Right renal pelvis (tissue), 4 donors: ENCODE measurements around the gene ANKRD40CL. TPM values are rescaled to one million over a fixed set of nuclear protein-coding genes. Genes with fewer than 3 reads are reported as not detected.
"Not testable (repeated sequence)": the region's sequence is repeated elsewhere in the genome, so short reads cannot be mapped to it uniquely, and the experiment has no call there.

Source experiments
- DNase-seq, 4 donors: peaks; one replicate each; pipeline ENCODE4 v3.0.0-alpha.2; 2013; ENCODE audit warnings: low read depth in 4 of 4, low spot score in 3 of 4, missing footprints in 1 of 4
- polyA plus RNA-seq, 4 donors: library from polyadenylated mRNA; unstranded; fragments of 120-200 nt; gene quantifications; one replicate each; pipeline ENCODE4 v1.2.1, GENCODE V29; 2013; ENCODE audit not compliant: insufficient read length in 4 of 4

The ANKRD40CL gene, protein sequence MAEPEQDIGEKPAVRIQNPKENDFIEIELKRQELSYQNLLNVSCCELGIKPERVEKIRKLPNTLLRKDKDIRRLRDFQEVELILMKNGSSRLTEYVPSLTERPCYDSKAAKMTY
- under 1 TPM in 3 of 4 donors, not detected in 1; 0.17 to 0.37 (median 0.18) TPM for polyA plus RNA-seq

DNA sequence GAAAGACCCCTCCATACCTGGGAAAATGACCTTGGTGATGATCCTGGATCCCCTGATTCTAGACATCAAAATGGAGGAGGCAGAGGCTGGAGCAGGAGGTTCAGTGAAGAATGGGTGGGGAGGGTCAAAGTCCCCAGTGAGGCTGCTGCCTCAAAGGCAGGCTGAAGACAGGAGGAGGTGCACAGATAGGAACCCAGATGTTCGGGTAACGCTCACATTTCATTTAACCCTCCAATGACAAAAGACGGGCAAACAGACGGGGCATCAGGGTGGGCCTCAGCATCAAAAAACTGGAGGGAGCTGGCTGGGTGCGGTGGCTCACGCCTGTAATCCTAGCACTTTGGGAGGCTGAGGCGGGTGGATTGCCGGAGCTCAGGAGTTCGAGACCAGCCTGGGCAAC lies at the start of gene ANKRD40CL:
Gene ANKRD40CL, minus strand, starts transcription at position 73 of the 400 bp plus-strand sequence. CDS start 605 bp downstream, outside the sequence.
- no peak for DNase-seq

DNA sequence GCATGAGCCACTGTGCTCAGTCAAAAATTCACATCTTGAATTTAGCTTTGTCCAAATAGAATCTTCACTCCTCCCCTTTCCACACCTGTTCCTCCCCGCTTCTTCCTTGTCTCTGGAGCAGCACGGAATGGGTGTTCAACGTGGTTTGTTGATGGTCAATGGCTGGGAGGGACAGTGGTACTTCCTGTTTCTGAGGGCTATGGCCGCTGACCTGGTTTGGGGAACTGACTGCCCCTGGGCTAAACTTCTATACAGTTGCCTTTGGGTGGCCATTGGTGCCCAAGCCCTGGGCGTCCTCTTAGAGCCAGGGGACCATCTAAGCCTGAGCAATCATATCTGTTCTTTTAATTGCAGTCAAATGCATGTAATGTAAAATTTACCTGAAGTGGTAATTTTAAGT lies 49.0 kb upstream of the ANKRD40CL start:
- no peak for DNase-seq

DNA sequence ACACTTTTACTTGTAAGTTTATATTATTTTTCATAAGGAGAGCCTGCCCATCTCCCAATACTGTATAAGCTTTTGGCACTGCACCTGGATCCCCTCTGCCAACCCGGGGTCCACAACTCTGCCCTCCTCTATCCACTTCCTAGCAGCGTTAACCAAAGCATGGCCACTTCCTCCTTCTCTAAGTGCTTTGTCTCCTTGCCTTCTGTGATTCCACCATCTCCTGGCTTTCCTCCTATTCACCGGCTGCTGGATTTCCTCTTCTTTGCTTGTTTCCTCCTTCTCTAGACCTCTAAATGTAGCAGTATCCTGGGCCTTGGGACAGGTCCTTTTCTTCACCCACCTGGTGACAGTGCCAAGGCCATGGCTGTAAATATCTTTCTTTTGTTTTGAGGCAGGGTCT lies 48.1 kb upstream of the ANKRD40CL start:
- DNase-seq: no peak

DNA sequence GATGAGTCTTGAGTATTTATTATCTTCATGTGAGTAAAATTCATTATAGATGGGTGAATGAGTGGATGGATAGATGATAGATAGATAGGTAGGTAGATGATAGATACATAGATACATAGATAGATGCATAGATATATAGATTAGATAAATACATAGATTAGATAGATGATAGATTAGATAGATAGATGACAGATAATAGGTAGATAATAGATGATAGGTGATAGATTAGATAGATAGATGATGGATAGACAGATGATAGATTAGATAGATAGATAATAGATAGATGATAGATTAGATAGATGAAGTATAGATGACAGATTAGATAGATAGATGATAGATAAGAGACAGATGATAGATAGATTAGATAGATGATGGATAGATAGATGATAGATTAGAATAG lies 46.3 kb upstream of the ANKRD40CL start:
- no peak for DNase-seq

DNA sequence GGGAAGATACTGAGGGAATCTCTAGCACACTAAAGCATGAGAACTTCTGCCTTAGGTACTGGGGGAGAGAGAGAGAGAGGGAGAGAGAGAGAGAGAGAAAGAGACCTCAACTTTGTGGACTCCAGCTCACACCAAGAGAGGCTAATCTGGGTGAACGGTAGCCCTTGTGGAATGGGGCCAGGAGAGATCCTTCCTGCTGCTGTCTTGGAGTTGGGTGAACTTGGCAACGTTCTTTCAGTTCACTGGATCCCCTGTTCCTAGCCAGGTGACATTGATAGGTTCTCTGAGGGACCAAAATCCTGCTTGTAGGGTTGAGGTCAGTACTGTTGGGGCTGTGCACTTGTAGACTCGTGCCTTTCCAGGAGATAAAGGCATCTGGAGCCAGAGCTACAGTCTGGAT lies 41.6 kb upstream of the ANKRD40CL start:
- DNase-seq: no peak

DNA sequence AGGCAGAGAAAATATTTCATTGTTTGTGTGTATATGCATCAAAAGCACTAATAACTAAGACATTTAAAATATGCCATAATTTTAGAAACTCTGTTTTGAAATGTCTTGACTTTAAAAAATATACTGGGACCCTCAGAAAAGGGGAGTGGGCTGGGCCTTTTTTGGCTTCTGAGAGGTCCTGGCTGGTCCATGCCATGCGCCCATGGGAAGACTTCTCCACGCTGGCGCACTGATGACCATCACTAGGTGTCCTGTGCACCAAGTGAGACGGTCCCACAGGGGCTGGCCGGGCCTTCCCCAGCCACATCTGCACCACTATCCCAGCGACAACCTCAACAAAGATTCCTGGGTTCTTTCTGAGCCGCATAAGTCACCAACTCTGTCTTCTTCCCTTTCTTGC lies 41.1 kb upstream of the ANKRD40CL start:
- DNase-seq: no peak

DNA sequence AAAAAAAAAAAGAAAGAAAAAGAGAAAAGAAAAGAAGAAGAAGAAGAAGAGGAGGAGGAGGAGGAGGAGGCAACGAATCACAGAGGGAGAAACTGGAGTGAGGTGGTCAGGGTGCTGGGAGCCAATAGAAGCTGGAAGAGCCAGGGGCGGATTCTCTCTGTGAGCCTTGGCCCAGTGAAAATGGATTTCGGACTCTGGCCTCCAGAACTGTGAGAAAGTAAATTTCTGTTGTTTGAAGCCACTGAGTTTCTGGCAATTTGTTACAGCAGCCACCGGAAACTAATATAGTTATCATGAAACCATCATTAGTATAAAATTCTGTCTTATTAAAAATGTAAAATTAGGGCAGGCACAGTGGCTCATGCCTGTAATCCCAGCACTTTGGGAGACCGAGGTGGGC lies 40.4 kb upstream of the ANKRD40CL start:
- no peak for DNase-seq

DNA sequence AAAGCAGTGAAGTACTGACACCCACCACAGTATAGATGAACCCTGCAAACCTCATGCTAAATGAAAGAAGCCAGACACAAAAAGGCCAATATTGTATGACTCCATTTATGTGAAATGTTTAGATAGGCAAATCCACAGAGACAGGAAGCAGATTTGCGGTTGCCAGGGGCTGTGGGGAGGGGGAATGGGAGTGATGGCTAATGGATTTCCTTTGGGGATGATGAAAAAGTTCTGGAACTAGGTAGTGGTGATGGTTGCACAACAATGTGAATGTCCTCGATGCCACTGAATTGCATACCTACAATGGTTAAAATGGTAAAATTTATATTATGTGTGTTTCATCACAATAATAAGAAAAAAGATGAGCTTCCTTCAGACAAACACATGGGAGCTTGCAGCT lies 39.7 kb upstream of the ANKRD40CL start:
- no peak for DNase-seq

DNA sequence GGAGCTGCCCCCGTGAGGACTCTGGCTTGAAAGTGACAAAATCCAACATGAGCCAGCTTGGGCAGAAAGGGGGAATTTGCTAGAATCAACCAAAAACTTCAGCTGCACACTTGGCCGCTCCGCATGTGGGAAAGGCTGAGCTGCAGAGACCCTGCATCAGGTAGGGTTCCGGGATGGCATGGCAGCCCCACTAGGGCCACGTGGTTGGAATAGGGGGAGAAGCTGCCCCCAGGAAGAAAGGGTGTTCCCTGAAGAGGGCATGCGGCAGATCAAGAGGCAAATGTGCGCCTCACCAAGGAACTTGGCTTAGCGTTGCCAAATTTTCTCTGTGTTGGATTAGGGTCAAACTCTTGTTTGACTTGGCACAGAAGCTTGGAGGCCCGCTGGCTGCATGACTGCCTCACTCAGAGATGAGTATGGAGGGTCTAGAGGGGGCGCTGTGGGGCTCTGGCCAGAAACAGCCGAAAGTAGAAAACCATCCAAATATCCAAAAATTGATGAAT lies 38.9 kb upstream of the ANKRD40CL start:
- DNase-seq: no peak

DNA sequence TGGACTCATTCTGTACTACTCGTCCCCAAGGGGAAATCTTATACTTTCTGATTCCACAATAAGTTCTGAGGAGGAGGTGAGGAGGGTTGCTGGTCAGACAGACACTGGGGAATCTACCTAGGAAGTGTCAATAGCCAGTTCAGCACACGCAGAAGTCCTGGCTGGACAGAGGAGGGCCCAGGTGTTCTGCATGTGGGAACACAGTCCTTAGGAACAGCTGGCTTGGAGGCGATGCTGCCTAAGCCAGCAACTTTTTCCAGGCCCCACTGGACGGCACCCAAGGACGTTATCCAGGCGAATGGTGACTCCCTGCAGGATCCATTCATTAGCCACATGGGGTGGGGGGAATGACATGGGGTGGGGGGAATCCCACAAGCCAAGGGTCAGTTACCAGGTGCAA lies 38.2 kb upstream of the ANKRD40CL start:
- no peak for DNase-seq

DNA sequence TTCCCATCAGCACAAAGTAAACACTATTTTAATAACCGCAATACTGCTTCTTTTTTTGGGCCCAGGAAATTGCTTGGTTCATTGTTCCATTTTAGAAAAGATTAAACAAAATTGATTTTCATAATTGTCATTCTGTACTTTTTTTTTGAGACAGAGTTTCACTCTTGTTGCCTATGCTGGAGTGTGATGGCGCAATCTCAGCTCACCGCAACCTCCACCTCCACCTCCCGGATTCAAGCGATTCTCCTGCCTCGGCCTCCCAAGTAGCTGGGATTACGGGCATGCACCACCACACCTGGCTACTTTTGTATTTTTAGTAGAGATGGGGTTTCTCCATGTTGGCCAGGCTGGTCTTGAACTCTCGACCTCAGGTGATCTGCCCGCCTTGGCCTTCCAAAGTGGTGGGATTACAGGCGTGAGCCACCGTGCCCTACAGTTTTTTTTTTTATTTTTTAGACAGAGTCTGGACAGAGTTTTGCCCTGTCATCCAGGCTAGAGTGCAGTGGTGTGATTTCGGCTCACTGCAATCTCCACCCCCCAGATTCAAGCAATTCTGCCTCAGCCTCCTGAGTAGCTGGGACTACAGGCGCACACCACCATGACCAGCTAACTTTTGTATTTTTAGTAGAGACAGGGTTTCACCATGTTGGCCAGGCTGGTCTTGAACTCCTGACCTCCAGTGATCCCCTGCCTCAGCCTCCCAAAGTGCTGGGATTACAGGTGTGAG lies 37.6 kb upstream of the ANKRD40CL start:
- DNase-seq: not testable (repeated sequence)

DNA sequence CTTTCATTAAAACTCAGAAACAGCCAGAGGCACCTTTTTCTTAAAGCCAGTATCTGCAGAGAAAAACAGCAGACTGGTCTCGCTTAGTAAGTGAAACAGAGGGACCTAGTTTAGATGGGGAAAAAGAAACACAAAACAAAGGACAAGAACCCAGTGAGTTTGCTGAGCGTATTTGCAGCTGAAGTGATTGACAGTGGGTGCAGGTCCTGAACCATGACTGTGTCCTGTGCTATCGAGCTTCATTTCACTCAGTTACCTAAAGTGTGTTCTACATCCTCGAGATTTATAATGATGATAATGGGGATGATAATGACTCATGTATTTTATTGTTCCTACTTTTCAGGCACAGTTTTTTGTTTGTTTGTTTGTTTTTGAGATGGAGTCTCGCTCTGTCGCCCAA lies 36.4 kb upstream of the ANKRD40CL start:
- DNase-seq: no peak

DNA sequence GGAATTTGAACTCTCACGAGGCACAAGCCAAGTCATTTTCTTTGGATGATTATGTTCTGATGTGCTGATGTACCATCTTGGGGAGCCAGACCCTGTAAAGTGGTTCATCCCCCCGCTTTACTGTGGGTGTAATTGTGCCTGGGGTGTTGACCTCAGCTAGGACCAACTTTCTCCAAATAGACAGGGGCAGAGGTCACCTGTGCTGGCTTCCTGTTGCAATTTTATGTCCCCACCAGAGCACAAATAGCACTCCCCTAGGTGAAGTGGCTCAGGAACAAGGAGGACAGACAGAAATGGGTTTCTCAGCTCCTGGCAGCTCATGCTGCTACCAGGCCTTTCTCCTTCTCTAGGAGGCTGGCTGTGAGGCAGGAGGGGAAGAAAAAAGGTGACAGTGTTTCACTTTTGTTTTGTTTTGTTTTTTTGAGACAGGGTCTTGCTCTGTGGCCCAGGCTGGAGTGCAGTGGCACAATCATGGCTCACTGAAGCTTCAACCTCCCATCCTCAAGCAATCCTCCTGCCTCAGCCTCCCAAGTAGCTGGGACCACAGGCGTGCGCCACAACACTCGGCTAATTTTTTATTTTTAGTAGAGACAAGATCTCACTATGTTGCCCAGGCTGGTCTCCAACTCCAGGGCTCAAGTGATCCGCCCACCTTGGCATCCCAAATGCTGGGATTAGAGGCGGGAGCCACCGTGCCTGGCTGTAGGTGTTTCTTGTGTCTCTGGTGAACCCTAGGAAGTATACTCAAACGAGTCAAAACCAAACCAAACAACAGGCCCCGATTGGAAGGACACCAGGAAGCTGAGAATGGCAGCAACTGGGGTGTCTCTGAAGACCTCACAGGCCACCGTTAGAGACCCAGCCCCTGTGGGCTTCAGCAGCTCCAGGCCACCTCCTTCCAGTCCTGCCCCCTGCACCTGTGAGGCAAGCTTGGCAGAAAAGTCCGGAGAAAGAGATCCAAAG lies 35.6 kb upstream of the ANKRD40CL start:
- DNase-seq: no peak

DNA sequence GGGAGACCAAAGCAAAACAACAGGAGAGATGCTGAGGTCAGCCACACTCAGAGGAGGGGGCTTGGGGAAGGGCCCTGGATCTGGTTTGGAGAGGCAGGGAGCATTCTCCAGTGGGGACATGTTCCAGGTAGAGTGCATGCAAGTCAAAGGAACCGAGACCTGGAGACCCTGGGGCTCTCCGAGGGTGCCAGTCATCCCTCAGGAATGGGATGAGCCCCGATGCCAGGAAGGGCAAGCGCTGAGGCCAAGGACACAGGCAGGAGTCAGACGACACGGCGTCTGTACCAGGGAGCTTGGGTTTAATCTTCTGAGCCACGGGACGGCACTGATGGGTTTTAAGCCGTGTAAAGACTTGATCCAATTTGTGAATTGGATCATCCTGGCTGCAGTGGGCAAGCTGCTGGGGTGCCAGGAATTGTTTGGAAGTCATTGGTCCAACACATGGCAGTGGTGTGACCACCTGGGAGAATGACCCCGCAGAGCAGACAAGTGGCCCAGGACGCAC lies 32.9 kb upstream of the ANKRD40CL start:
- DNase-seq: no peak

DNA sequence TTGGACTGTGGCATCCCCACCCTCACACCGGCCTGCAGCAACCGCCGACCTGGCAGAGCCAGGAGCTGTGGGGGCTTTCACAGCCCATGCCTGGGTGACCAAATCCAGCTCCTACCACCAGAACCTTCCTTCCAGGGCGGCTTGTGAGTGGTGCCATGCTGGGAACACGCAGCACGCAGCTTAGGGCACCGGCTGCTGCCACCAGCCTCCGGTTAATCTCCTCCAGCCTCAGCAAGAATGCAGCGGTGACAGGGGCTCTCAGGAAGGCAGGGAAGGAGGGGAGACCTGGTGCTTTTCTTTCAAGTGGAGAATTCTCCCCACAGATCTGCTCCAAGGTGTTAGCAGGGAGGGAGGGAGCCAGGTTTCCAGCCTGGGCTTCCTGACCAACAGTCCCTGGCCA lies 32.3 kb upstream of the ANKRD40CL start:
- DNase-seq: no peak

DNA sequence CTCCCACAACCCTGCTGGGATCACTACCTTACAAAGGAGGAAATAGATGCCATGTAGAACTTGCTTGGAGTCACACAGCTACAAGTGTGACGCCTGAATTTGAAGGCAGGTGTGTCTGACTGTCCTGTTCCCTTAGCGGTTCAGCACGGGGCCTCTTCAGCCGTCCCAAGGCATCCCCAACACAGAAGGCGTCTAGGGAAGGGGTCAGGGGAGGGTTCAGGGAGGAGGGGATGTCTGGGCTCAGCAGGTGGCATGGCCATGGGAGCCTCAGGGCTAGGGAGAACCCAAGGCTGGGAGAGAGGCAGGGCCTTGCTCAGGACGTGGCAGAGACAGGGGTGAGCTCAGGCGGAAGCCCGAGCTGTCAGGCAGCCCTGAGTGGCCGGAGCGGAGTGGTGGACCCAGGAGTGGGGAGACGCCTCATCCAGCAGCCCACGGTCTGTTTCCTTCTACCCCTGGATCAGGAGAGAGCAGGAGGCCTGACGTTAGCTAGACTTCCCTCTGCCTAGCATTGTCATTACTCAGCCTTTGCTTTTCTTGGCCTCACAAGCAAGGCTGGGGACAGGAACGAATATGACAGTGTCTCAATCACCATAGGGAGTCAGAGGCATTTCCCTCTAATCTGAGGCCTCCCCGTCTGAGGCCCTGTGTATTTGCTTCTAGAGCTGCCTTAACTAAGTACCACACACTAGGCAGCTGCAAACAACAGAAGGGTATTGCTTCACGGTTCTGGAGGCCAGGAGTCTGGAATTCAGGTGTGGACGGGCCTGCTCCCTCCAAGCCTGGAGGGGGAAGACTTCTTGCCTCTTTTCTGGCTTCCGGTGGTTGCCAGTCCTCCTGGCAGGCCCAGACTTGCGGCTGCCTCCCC lies 31.3 kb upstream of the ANKRD40CL start:
- no peak for DNase-seq

DNA sequence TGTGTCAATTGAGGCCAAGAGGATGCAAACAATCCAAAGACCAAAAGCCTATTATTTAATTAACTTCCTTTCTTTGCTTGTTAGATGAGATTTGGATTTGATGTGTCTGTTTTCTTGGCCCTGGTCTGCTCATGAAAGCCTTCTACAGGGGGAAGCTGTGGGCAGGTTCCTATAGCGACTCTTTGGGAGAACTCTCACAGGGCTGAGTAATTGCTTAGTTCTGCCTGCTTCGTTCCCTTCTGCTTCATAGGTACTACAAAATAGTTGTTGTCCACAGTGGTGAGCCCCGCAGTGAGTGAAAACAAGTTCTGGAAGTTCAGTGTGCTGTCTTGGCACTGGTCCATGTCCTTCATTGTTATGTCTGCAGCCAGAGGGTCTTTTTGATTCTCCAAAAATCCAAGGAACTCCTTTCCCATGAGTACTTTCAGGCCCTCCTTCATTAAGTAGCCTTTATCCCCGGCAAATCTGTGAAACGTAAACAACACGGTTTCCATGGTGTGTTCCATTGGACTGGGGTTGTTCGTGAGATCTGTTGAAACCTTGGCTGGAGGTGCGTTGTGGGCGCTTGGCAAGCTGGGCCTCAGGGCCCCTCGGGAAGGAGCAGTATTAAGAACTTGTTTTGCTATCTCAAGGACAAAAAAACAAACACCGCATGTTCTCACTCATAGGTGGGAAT lies 30.0 kb upstream of the ANKRD40CL start:
- no peak for DNase-seq

DNA sequence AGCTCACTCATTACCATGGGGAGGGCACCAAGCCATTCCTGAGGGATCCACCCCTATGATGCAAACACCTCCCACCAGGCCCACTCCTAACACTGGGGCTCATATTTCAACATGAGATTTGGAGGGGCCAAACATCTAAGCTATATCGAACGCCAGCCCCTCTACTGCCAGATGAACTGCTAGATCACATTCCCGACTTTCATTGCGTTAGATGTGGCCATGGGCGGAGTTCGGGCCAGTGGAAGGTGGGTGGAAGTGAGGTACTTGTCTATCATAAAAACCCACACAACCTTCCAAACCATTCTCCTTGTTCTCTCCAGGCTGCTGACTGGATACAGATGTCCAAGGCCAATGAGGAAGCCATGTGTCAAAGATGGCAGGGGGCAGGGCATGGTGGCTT lies 27.0 kb upstream of the ANKRD40CL start:
- DNase-seq: no peak

DNA sequence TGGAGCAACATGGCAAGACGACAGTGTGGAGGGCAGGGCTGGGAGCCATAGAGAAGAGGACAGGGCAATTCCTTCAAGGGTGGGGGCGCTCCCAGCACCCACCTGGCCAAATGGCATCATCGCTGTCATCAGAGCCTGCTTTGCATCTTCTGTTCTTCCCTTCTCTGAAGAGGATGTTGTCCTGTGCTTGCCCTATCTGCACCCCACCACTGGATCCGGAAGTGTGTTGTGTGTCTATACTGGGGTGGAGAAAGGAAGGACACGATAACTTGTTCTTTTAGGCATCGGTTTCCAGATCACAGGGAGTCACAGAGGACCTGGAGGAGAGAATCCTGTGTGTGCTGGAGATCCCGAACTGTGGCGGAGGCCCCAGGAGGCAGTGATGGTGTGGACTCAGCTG lies 25.7 kb upstream of the ANKRD40CL start:
- no peak for DNase-seq

DNA sequence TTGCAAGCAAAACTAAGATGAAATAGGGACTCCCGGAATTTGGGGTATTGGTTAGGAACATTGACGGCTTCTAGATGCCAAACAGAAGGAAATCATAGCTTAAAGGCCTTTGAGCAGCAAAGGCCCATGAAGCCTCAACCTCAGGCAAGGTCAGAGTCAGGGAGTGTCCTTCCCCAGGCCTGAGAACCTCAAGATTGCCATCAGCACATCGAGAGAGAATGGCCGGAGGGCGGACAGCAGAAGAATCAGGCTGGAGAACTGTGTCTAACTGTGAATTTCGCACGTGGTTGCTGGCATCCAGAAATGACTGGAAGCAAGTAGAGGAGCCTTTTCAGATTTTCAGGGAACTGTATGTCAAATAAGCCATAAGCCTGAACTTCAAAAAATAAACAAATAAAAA lies 24.8 kb upstream of the ANKRD40CL start:
- DNase-seq: no peak
